Upper lobe of right lung (tissue), 1 donor: ENCODE measurements around the gene CCDC40. TPM values are rescaled to one million over a fixed set of nuclear protein-coding genes. Genes with fewer than 3 reads are reported as not detected.

Experiments
- ATAC-seq: fragments of 200-7000 bp; cut with Tn5 transposase; one replicate; pipeline ENCODE4 v1.9.1; 2020; ENCODE audit warnings: mild to moderate bottlenecking, moderate library complexity
- DNase-seq: peaks from one replicate; pipeline ENCODE4 v3.0.0-alpha.2; 2020
- H3K27ac ChIP-seq: fragments of 200-600 bp; one replicate; pipeline ENCODE4 v1.8.0; 2022
- H3K27me3 ChIP-seq: fragments of 200-600 bp; one replicate; pipeline ENCODE4 v1.8.0; 2022; ENCODE audit warnings: mild to moderate bottlenecking
- H3K36me3 ChIP-seq: fragments of 200-600 bp; one replicate; pipeline ENCODE4 v1.8.0; 2022
- H3K4me1 ChIP-seq: fragments of 200-600 bp; one replicate; pipeline ENCODE4 v1.8.0; 2022
- H3K4me3 ChIP-seq: fragments of 200-600 bp; one replicate; pipeline ENCODE4 v1.8.0; 2022; ENCODE audit warnings: mild to moderate bottlenecking
- H3K9me3 ChIP-seq: fragments of 200-600 bp; one replicate; pipeline ENCODE4 v1.8.0; 2022
- CTCF ChIP-seq: fragments of 200-600 bp; IDR thresholded peaks from one replicate; pipeline ENCODE4 v1.8.0; 2022; ENCODE audit warnings: antibody characterized with exemption
- intact Hi-C: fragments of 100-400 bp; cut with DNase I; formaldehyde crosslinking; loops from one replicate; pipeline ENCODE4 v1.11.0; 2022
- total RNA-seq: library from RNA; stranded (reverse); fragmentation: NEBNext Ultra II Directional; extraction: Animal tissue kit (Norgen Biotek cat#: 25700); gene quantifications from one replicate; pipeline ENCODE4 v1.2.1, GENCODE V29; 2021
- donor health status: DM: no; HTN: yes; CAD: no; lungs with severe emphysema.

CCDC40 gene
- total RNA-seq, 1 donor from 2014 or later: 3.5 TPM

GRCh38 chr17:80072410-80072809 is 36.0 kb downstream of the CCDC40 start:
- H3K27ac ChIP-seq: peak overlapping the region; percentile 94
- no peaks in the 10 kb centered on the region for H3K36me3 ChIP-seq
- no peak for DNase-seq
- intact Hi-C loops: no loop called here
- no peak for TF ChIP-seq CTCF
- ATAC-seq: no peak
- peaks cover 29% of the 10 kb centered on the region for H3K4me1 ChIP-seq
- no peaks in the 10 kb centered on the region for H3K9me3 ChIP-seq
- no peak overlapping the region for H3K4me3 ChIP-seq
- no peaks in the 10 kb centered on the region for H3K27me3 ChIP-seq

- Histone ChIP-seq H3K27me3 (no peaks in the 10 kb centered on the region), H3K4me3 (no peak overlapping the region), H3K9me3 (no peaks in the 10 kb centered on the region), H3K27ac (no peak overlapping the region), H3K4me1 (peaks cover 6% of the 10 kb centered on the region), H3K36me3 (no peaks in the 10 kb centered on the region)
- DNase-seq (no peak), ATAC-seq (no peak)
- TF ChIP-seq CTCF: no peak
- intact Hi-C loops: no loop called here
Observed at GRCh38 chr17:80080081-80080480, 43.6 kb downstream of the CCDC40 start.

DNA sequence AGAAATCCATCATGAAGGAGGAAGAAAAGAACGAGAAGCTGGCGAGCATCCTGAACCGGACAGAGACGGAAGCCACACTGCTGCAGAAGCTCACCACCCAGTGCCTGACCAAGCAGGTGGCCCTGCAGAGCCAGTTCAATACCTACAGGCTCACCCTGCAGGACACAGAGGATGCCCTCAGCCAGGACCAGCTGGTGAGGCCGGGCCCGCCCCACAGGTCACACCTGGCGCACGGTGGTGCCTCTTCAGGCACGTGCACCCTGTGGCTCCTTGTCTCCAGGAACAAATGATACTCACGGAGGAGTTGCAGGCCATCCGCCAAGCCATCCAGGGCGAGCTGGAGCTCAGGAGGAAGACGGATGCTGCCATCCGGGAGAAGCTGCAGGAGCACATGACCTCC is 45.2 kb downstream of the CCDC40 start:
- H3K27me3 ChIP-seq: no peaks in the 10 kb centered on the region
- no peak overlapping the region for H3K4me3 ChIP-seq
- H3K27ac ChIP-seq: no peak overlapping the region
- H3K9me3 ChIP-seq: no peaks in the 10 kb centered on the region
- no peaks in the 10 kb centered on the region for H3K36me3 ChIP-seq
- H3K4me1 ChIP-seq: peaks cover 6% of the 10 kb centered on the region
- intact Hi-C loops: no loop called here
- ATAC-seq: no peak
- no peak for TF ChIP-seq CTCF
- no peak for DNase-seq

DNA sequence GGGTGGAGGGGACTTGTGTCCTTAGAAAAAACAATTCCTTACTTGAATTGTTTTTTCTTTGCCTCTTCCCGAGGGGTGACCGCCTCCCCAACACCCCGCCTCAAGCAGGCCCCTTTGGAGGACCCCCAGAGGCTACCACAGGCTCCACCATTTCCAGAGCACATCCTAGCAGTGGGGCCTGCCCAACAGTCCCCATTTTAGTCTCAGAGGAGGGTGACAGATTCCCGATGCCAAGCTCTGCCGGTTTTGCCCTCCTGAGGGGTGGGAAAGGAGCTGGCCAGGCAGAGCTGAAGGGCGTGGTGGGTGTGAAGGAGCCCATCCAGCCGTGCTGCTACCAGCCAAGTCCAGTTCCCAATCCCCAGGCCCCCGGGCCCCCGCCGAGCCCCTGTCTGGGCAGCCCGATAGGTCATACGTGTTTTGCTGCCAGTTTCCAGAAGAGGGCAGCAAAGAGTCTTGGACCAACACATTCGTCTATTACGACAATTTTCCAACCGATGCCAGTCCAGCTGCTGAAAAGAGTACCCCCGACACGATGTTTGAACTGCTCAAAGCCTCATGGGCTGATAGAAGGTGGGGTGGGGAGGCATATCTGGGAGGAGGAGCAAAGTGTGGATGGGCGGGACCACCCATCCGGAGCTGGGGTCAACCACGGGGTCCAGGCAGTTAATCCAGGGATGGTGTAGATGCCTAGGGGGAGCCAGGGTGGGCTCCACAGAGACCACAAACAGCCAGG is 46.1 kb downstream of the CCDC40 start:
- H3K9me3 ChIP-seq: no peaks in the 10 kb centered on the region
- H3K4me1 ChIP-seq: peaks cover 6% of the 10 kb centered on the region
- intact Hi-C loops: no loop called here
- TF ChIP-seq CTCF: peak; percentile 83
- no peaks in the 10 kb centered on the region for H3K36me3 ChIP-seq
- no peaks in the 10 kb centered on the region for H3K27me3 ChIP-seq
- DNase-seq (no peak), ATAC-seq (peak; percentile 85)
- no peak overlapping the region for H3K4me3 ChIP-seq
- H3K27ac ChIP-seq: no peak overlapping the region

- Histone ChIP-seq H3K4me3 (no peak overlapping the region), H3K27ac (no peak overlapping the region), H3K27me3 (no peaks in the 10 kb centered on the region), H3K36me3 (no peaks in the 10 kb centered on the region), H3K4me1 (peaks cover 6% of the 10 kb centered on the region), H3K9me3 (no peaks in the 10 kb centered on the region)
- no peak for DNase-seq
- ATAC-seq: no peak
- TF ChIP-seq CTCF: no peak
- intact Hi-C loops: no loop called here
Observed at GRCh38 chr17:80083136-80083661, 46.8 kb downstream of the CCDC40 start.
